NCI-H510A treated with DMSO at 0.1 percent for 48 hours (cell line): ENCODE results near the gene RAD51B.
"Not testable (repeated sequence)": the region's sequence is repeated elsewhere in the genome, so short reads cannot be mapped to it uniquely, and the experiment has no call there.

Source experiments
- DNase-seq: peaks from one replicate; lab custom pipeline; 2025; lab: John Stamatoyannopoulos, UW

RAD51B gene

GRCh38 chr14:67986131-67986841 lies 166.7 kb downstream of the RAD51B start:
- no peak for DNase-seq

- no peak for DNase-seq
Observed at GRCh38 chr14:67987606-67988005, 168.0 kb downstream of the RAD51B start.

- DNase-seq = not testable (repeated sequence)
Observed at GRCh38 chr14:67988210-67988609, 168.6 kb downstream of the RAD51B start.

GRCh38 chr14:67990576-67990975 lies 171.0 kb downstream of the RAD51B start:
- DNase-seq = no peak

GRCh38 chr14:67994531-67994930 lies 175.0 kb downstream of the RAD51B start:
- no peak for DNase-seq

- DNase-seq = no peak
Observed at GRCh38 chr14:67996235-67996634, 176.7 kb downstream of the RAD51B start.

- no peak for DNase-seq
Observed at GRCh38 chr14:67998834-67999233, 179.3 kb downstream of the RAD51B start.

- DNase-seq = no peak
Observed at GRCh38 chr14:67999290-67999689, 179.7 kb downstream of the RAD51B start.

- no peak for DNase-seq
Observed at GRCh38 chr14:67999705-68000384, 180.3 kb downstream of the RAD51B start.

GRCh38 chr14:68000511-68000910 lies 180.9 kb downstream of the RAD51B start:
- DNase-seq = no peak

- DNase-seq = no peak
Observed at GRCh38 chr14:68008491-68008890, 188.9 kb downstream of the RAD51B start.

GRCh38 chr14:68011406-68012028 lies 191.9 kb downstream of the RAD51B start:
- no peak for DNase-seq

GRCh38 chr14:68012871-68013270 lies 193.3 kb downstream of the RAD51B start:
- DNase-seq = no peak

- DNase-seq = no peak
Observed at GRCh38 chr14:68013326-68013725, 193.7 kb downstream of the RAD51B start.

- no peak for DNase-seq
Observed at GRCh38 chr14:68014771-68015170, 195.2 kb downstream of the RAD51B start.

- DNase-seq = no peak
Observed at GRCh38 chr14:68015356-68016254, 196.0 kb downstream of the RAD51B start.

- no peak for DNase-seq
Observed at GRCh38 chr14:68016255-68016914, 196.8 kb downstream of the RAD51B start.

GRCh38 chr14:68018598-68018997 lies 199.0 kb downstream of the RAD51B start:
- no peak for DNase-seq

- peak; percentile 68 for DNase-seq
Observed at GRCh38 chr14:68020493-68020892, 200.9 kb downstream of the RAD51B start.

GRCh38 chr14:68020999-68021663 lies 201.6 kb downstream of the RAD51B start:
- peak; percentile 84 for DNase-seq

GRCh38 chr14:68027276-68027675 lies 207.7 kb downstream of the RAD51B start:
- no peak for DNase-seq
